HL-60 (cell line): ENCODE data around the gene AVPR2.

ENCODE experiments used
- DNase-seq, 2 experiments: peaks; one replicate each; pipeline ENCODE4 v3.0.0-alpha.2; 2010 to 2020; ENCODE audit warnings: low read depth in 1 of 2, low spot score in 1 of 2
- H3K27ac ChIP-seq: fragments of 250-450 bp; sonication (Bioruptor Pico); replicated peaks from 2 replicates; pipeline ENCODE4 v1.5.1; 2020; ENCODE audit warnings: mild to moderate bottlenecking, moderate library complexity
- H3K27me3 ChIP-seq: fragments of 250-450 bp; sonication (Bioruptor Pico); 2 replicates; pipeline ENCODE4 v1.5.1; 2021; ENCODE audit warnings: mild to moderate bottlenecking, moderate library complexity; ENCODE audit not compliant: insufficient read depth, poor library complexity, severe bottlenecking
- H3K4me3 ChIP-seq: replicated peaks from 2 replicates; pipeline ENCODE4 v1.5.1; 2011; ENCODE audit warnings: mild to moderate bottlenecking, control low read depth, low read length; ENCODE audit not compliant: insufficient read depth
- CTCF ChIP-seq: IDR thresholded peaks from one replicate; pipeline ENCODE4 v1.5.1; 2011; ENCODE audit warnings: low read length, control low read depth, inconsistent platforms; ENCODE audit not compliant: insufficient read depth
- GABPA ChIP-seq: IDR thresholded peaks from 2 replicates; pipeline ENCODE4 v1.6.1; 2012; ENCODE audit warnings: low read depth
- POLR2AphosphoS5 ChIP-seq: IDR thresholded peaks from 2 replicates; pipeline ENCODE4 v1.6.1; 2012; ENCODE audit warnings: low read depth
- REST ChIP-seq: IDR thresholded peaks from 2 replicates; pipeline ENCODE4 v1.6.1; 2012; ENCODE audit warnings: low read depth; ENCODE audit not compliant: insufficient replicate concordance
- SPI1 ChIP-seq: IDR thresholded peaks from 2 replicates; pipeline ENCODE4 v1.6.1; 2012; ENCODE audit warnings: low read depth, mild to moderate bottlenecking, borderline replicate concordance

Gene AVPR2

DNA sequence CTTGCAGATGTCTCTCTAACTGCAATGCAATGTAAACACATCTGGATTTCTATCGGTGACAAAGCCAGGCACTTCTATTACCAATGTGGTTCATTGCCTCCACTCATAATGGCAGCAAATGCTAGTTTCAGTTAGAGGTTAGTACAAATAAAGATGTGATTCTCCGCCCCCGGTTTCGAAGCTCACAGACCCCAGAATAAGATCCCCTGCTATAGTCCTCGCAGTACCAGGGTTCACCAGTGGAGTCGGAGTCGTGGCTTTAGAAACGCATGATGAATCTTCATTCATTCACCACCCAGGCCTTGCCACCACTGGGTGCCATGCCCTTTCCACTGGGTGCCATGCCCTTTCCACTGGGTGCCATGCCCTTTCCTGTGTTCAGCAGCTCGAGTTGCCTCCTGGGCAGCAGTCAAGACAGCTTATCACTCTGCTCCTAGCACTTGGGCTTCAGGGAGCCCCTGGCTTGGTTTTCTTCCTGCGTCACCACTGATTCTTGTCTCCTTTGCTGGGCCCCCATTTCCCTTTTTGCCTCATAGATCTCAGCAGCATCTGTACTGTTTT lies 33.8 kb downstream of the AVPR2 start:
- Histone ChIP-seq H3K4me3 (no peak overlapping the region), H3K27ac (no peak overlapping the region), H3K27me3 (no peaks in the 10 kb centered on the region)
- no peak for TF ChIP-seq GABPA
- TF ChIP-seq CTCF, result no peak
- no peak for TF ChIP-seq POLR2AphosphoS5
- TF ChIP-seq REST, result no peak
- no peak for TF ChIP-seq SPI1
- no peak for DNase-seq

GRCh38 chrX:153939573-153939972 lies 35.1 kb downstream of the AVPR2 start:
- H3K4me3 ChIP-seq, result no peak overlapping the region
- no peak for TF ChIP-seq CTCF
- TF ChIP-seq POLR2AphosphoS5, result no peak
- no peak for TF ChIP-seq REST
- no peak for TF ChIP-seq SPI1
- TF ChIP-seq GABPA, result no peak
- H3K27me3 ChIP-seq, result no peaks in the 10 kb centered on the region
- no peak overlapping the region for H3K27ac ChIP-seq
- DNase-seq, result no peak

DNA sequence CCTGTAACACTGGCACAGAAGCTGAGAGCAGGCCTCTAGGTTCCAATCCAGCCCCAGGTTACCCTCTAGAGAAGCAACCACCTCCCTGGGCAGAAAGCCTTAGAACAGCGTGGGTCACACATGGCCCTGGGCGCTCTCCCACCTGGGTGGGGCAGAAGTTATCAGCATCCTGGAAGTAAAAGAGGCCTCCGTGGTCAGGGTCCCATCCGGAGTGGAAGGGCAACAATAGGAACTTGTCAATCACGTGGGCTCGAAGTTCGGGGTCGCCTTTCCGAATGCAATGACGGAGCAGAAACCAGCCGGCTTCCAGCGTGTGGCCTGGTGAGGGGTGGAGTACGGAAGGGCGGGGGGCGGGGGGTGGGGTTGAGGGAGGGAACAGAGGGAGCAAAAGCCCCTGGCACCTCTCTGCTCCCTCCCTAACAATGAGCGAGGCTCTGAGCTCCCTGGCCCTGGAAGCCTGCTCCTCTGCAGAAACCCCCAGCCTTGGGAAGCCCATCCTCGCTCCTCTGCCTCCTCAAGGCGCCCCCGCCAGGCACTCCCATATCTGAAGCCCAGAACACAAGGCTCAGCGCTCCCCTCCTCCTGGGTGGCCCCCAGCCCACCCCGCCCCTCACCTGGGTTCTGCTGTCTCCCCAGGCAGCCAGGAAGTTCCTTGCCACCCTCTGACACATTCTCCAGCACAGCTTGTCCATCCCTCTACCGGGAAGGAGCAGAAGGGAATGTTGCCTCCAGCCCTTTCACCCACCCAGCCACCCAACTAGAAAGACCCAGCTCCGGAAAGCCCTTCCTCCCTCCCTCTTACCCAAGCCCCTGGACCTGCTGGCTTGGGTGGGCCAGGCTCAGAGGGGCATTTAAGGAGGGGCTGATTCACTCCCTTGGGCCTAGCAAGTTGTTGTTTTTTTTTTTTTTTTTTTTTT lies 37.1 kb downstream of the AVPR2 start:
- DNase-seq, result no peak
- Histone ChIP-seq H3K4me3 (no peak overlapping the region), H3K27ac (no peak overlapping the region), H3K27me3 (no peaks in the 10 kb centered on the region)
- no peak for TF ChIP-seq CTCF
- TF ChIP-seq POLR2AphosphoS5, result no peak
- TF ChIP-seq GABPA, result no peak
- TF ChIP-seq SPI1, result no peak
- no peak for TF ChIP-seq REST
